ENCODE data around the gene MEOX1. TPM values are rescaled to one million over a fixed set of nuclear protein-coding genes. Genes with fewer than 3 reads are reported as not detected.

Gene MEOX1
- total and polyA plus RNA-seq, 2 of the 4 experiments (the other 2 are of a cell fraction), result 0.48 to 0.72 TPM

- dilution Hi-C loops (cut with HindIII; ENCODE audit: low sequenced_read_pairs, unreplicated experiment), result no loop called here
- CTCF ChIA-PET, result interaction anchor here (0.6 to 2.9 kb wide), 2 partner anchors 31 to 94 kb away, joined by 3 to 7 read pairs; no protein-coding TSS in a partner anchor
- no peak overlapping the region for H2BK120ac ChIP-seq (ENCODE audit: low read depth, low read length)
These were observed 8.9 kb upstream of the MEOX1 start for GRCh38 chr17:43670645-43671030.

More at GRCh38 chr17:43670645-43671030, 8.9 kb upstream of the MEOX1 start:
- H2BK15ac ChIP-seq (ENCODE audit: low read depth, low read length), result no peak overlapping the region
- no peaks in the 10 kb centered on the region for H3K9me3 ChIP-seq (ENCODE audit: control insufficient read depth, insufficient read depth, low read length)
- no peak overlapping the region for H3K9ac ChIP-seq (ENCODE audit: low read depth, low read length)
- H3K9me1 ChIP-seq (ENCODE audit: insufficient read depth, low read length), result peaks cover 4% of the 10 kb centered on the region; the same call in 1 of the 2 replicates
- H3K4me2 ChIP-seq (ENCODE audit: low read depth, low read length), result no peak overlapping the region
- BruUV-seq (replicated peaks), result no TSS peak
- H3K27ac ChIP-seq (ENCODE audit: insufficient read depth, low read length), result no peak overlapping the region
- no peaks in the 10 kb centered on the region for H4K20me1 ChIP-seq (ENCODE audit: insufficient read depth, low read length)
- no peak overlapping the region for H4K5ac ChIP-seq (ENCODE audit: low read depth, low read length)
- WGBS, 2 experiments (ENCODE audit: extremely low coverage in 2 of 2, insufficient read length in 1 of 2), result no CpG with 5 or more reads among the region's 1 CpG
- ATAC-seq (ENCODE audit: low read depth), result no peak
- H2AFZ ChIP-seq (replicated peaks; ENCODE audit: low read length, poor library complexity), result no peak overlapping the region
- in situ Hi-C loops (cut with MboI; ENCODE audit: low sequenced_read_pairs), result loop anchor here (5.0 kb wide), 2 partner anchors 93 to 148 kb away; no protein-coding TSS in a partner anchor
- intact Hi-C loops (cut with micrococcal nuclease), result no loop called here
- TF ChIP-seq BHLHE40 (IDR thresholded peaks at IDR 0.05; ENCODE audit: low read depth, low read length), result no peak
- TF ChIP-seq NFE2L2 (IDR thresholded peaks at IDR 0.05; ENCODE audit: low read depth, low read length), result no peak
- no peak for TF ChIP-seq RFX5 (IDR thresholded peaks at IDR 0.05; ENCODE audit: low read depth, low read length)
- no peak for TF ChIP-seq CHD1 (IDR thresholded peaks at IDR 0.05; ENCODE audit: low read depth, low read length)
- no peak overlapping the region for H3K23ac ChIP-seq (ENCODE audit: low read depth, low read length)
- no peak overlapping the region for H3K4ac ChIP-seq (ENCODE audit: low read depth, low read length)
- H2BK5ac ChIP-seq (ENCODE audit: low read depth, low read length, poor library complexity, severe bottlenecking), result no peak overlapping the region
- no peak overlapping the region for H4K8ac ChIP-seq (ENCODE audit: low read depth in 2 of 2, low read length in 2 of 2)
- H3K56ac ChIP-seq (ENCODE audit: extremely low read depth, insufficient read depth, low read length), result no peak overlapping the region
- no peak for DNase-seq
- no peaks in the 10 kb centered on the region for H3K36me3 ChIP-seq (ENCODE audit: control insufficient read depth, insufficient read depth, low read length)
- H2AK9ac ChIP-seq (replicated peaks; ENCODE audit: low read depth, low read length, poor library complexity), result no peak overlapping the region
- H3K4me1 ChIP-seq (ENCODE audit: control insufficient read depth, insufficient read depth, low read length), result peaks cover 7% of the 10 kb centered on the region
- no peak overlapping the region for H3K18ac ChIP-seq (ENCODE audit: low read depth, low read length)
- no peak overlapping the region for H3K4me3 ChIP-seq (ENCODE audit: insufficient read depth, low read depth, low read length)
- H3K79me1 ChIP-seq (ENCODE audit: low read depth in 1 of 2, low read length in 2 of 2), result no peaks in the 10 kb centered on the region
- no peak overlapping the region; the same call in 1 of the 2 replicates for H2AK5ac ChIP-seq (ENCODE audit: low read depth, low read length)
- no peak overlapping the region for H3K14ac ChIP-seq (replicated peaks; ENCODE audit: low read depth, low read length)
- H3K27me3 ChIP-seq (ENCODE audit: control insufficient read depth, insufficient read depth, low read length), result no peaks in the 10 kb centered on the region; the same call in 1 of the 2 replicates
- no peak overlapping the region for H4K91ac ChIP-seq (ENCODE audit: insufficient read depth, low read depth, low read length)
- H2BK20ac ChIP-seq (ENCODE audit: low read depth, low read length), result peak overlapping the region; percentile 17; the same call in 1 of the 2 replicates
- POLR2A ChIA-PET (ENCODE audit: unreplicated experiment), result no interaction called here

All from IMR-90 (cell line).